GM18909 (cell line): ENCODE results near the gene ADCYAP1.
A peak's percentile ranks its signal among the peaks of the same experiment; 100 is the strongest.
"Not testable (repeated sequence)": the region's sequence is repeated elsewhere in the genome, so short reads cannot be mapped to it uniquely, and the experiment has no call there.

Experiments
- ATAC-seq: cut with Tn5 transposase; IDR thresholded peaks from one replicate; pipeline ENCODE4 v1.9.1; 2021; ENCODE audit warnings: mild to moderate bottlenecking; ENCODE audit not compliant: unreplicated experiment, poor library complexity

ADCYAP1 gene

GRCh38 chr18:904218-905090 is at the start of gene ADCYAP1:
TSS of gene ADCYAP1 (plus strand) at chr18:904871. CDS start at chr18:905387, 516 bp downstream.
- ATAC-seq: no peak

GRCh38 chr18:857986-858385 is 46.7 kb upstream of the ADCYAP1 start:
- ATAC-seq: no peak

GRCh38 chr18:864872-865273 is 39.8 kb upstream of the ADCYAP1 start:
- ATAC-seq: peak; percentile 95

GRCh38 chr18:867257-867656 is 37.4 kb upstream of the ADCYAP1 start:
- no peak for ATAC-seq

- ATAC-seq: not testable (repeated sequence)
Measured at GRCh38 chr18:873426-873825, 31.2 kb upstream of the ADCYAP1 start.

GRCh38 chr18:875912-876311 is 28.8 kb upstream of the ADCYAP1 start:
- ATAC-seq: no peak

- no peak for ATAC-seq
Measured at GRCh38 chr18:877238-877637, 27.4 kb upstream of the ADCYAP1 start.

- no peak for ATAC-seq
Measured at GRCh38 chr18:886076-886475, 18.6 kb upstream of the ADCYAP1 start.

- ATAC-seq: no peak
Measured at GRCh38 chr18:887716-888115, 17.0 kb upstream of the ADCYAP1 start.

GRCh38 chr18:892316-892715 is 12.4 kb upstream of the ADCYAP1 start:
- ATAC-seq: no peak

GRCh38 chr18:896315-896714 is 8.4 kb upstream of the ADCYAP1 start:
- ATAC-seq: no peak

- no peak for ATAC-seq
Measured at GRCh38 chr18:901761-902160, 2.9 kb upstream of the ADCYAP1 start.

GRCh38 chr18:902229-902628 is 2.4 kb upstream of the ADCYAP1 start:
- ATAC-seq: no peak

GRCh38 chr18:903701-904100 is 970 bp upstream of the ADCYAP1 start:
- ATAC-seq: no peak

- ATAC-seq: no peak
Measured at GRCh38 chr18:905307-905947, 756 bp downstream of the ADCYAP1 start.

- ATAC-seq: no peak
Measured at GRCh38 chr18:905948-906415, 1.3 kb downstream of the ADCYAP1 start.

GRCh38 chr18:906416-907114 is 1.9 kb downstream of the ADCYAP1 start:
- ATAC-seq: no peak

GRCh38 chr18:907115-907884 is 2.6 kb downstream of the ADCYAP1 start:
- no peak for ATAC-seq

GRCh38 chr18:907885-908757 is 3.5 kb downstream of the ADCYAP1 start:
- ATAC-seq: no peak
